Motor neuron (in vitro differentiated cells): Measurements from ENCODE around the gene IGF2BP2. TPM values are rescaled to one million over a fixed set of nuclear protein-coding genes. Genes with fewer than 3 reads are reported as not detected.

ENCODE experiments used
- ATAC-seq, 8 experiments: fragments of 200-7000 bp; cut with Tn5 transposase; replicated peaks in 6 of 8; 2 replicates each; pipeline ENCODE4 v1.8.0; 2021; ENCODE audit warnings: mild to moderate bottlenecking in 8 of 8, moderate library complexity in 8 of 8
- H3K27ac ChIP-seq, 2 donors: fragments of 250-450 bp; sonication (Bioruptor Pico); 2 replicates each; pipeline ENCODE4 v1.9.0; 2021; ENCODE audit warnings: antibody characterized with exemption in 2 of 2, mild to moderate bottlenecking in 2 of 2, moderate library complexity in 1 of 2
- H3K4me1 ChIP-seq, 2 donors: fragments of 250-450 bp; sonication (Bioruptor Pico); replicated peaks in 1 of 2; 2 replicates each; pipeline ENCODE4 v1.6.1; 2021; ENCODE audit warnings: antibody characterized with exemption in 2 of 2, mild to moderate bottlenecking in 2 of 2, moderate library complexity in 1 of 2
- H3K4me3 ChIP-seq, 5 donors: fragments of 250-450 bp; sonication (Bioruptor Pico); 2 replicates each; pipeline ENCODE4 v1.9.0; 2021; ENCODE audit warnings: antibody characterized with exemption in 5 of 5, mild to moderate bottlenecking in 5 of 5, moderate library complexity in 4 of 5
- WGBS, 10 experiments: fragments of 450-650 bp; shearing (Covaris generic); methylation state at CpG; one replicate each; pipeline ENCODE4 v1.0.0; 2022; 5-methylcytosine and 5-hydroxymethylcytosine counted together
- in situ Hi-C, 9 experiments: fragments of 400-800 bp; cut with MboI; loops; one replicate each; pipeline ENCODE4 v1.15.0; 2021; ENCODE audit warnings: low sequenced_read_pairs in 9 of 9, low pct_unique_long_range_greater_than_20kb in 2 of 9; ENCODE audit not compliant: unreplicated experiment in 9 of 9
- total RNA-seq, 8 experiments: library from RNA; unstranded; fragments of 300-600 nt; gene quantifications; 2 replicates each; pipeline versions ENCODE4 v1.2.3 to v1.2.4, GENCODE V29; 2022

The IGF2BP2 gene
- total RNA-seq, 8 experiments from 2014 or later, result 25.9 to 78.2 (median 48.3) TPM

- in situ Hi-C loops, result no loop called here
- peaks cover 0 to 12% of the 10 kb centered on the region in 2 donors for H3K4me1 ChIP-seq
- no peak overlapping the region for H3K27ac ChIP-seq
- WGBS, 10 experiments, result 62 to 100% (median 86%) methylated on average over 1 to 5 of the region's 5 CpGs; no CpG with 5 or more reads in 2 of the 10 experiments
- no peak for ATAC-seq
- H3K4me3 ChIP-seq, result no peak overlapping the region
Measured at GRCh38 chr3:185746470-185746869, 78.4 kb downstream of the IGF2BP2 start.

GRCh38 chr3:185744997-185745843, 79.6 kb downstream of the IGF2BP2 start:
- WGBS, 10 experiments, result 29 to 61% (median 57%) methylated on average over 3 to 9 of the region's 12 CpGs
- ATAC-seq, result peak in 5 of 8 experiments; percentile 54 to 93 (median 62)
- peaks cover 0 to 12% of the 10 kb centered on the region in 2 donors for H3K4me1 ChIP-seq
- in situ Hi-C loops, result no loop called here
- H3K4me3 ChIP-seq, result no peak overlapping the region
- H3K27ac ChIP-seq, result no peak overlapping the region

GRCh38 chr3:185741586-185741985, 83.3 kb downstream of the IGF2BP2 start:
- in situ Hi-C loops, result no loop called here
- ATAC-seq, result no peak
- Histone ChIP-seq H3K4me3 (no peak overlapping the region), H3K27ac (no peak overlapping the region), H3K4me1 (peaks cover 0 to 12% of the 10 kb centered on the region in 2 donors)
- WGBS, 10 experiments, result 86 to 100% (median 91%) methylated on average over 1 to 2 of the region's 2 CpGs

DNA sequence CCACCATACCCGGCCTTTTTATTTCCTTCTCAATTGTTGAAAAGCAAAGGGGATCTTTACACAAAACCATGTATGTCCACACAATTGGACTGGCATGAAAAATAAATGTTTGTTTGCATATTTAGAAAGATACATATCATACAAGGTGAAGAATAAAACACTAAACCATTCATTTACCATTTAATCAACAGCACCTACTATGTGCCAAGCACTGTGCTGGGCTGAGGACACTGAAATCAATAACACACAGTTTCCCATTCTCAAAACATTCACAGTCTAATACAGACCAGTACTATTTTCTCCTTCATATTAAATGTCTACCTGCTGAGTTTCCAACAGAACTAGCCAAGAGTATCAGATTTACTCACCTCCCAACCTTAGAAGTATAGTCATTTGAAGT, 84.7 kb downstream of the IGF2BP2 start:
- Histone ChIP-seq H3K27ac (no peak overlapping the region), H3K4me1 (peaks cover 0 to 2% of the 10 kb centered on the region in 2 donors), H3K4me3 (no peak overlapping the region)
- in situ Hi-C loops, result no loop called here
- ATAC-seq, result no peak
- 86 to 100% (median 100%) methylated on average over 1 of the region's 1 CpG; no CpG with 5 or more reads in 5 of the 10 experiments for WGBS, 10 experiments

DNA sequence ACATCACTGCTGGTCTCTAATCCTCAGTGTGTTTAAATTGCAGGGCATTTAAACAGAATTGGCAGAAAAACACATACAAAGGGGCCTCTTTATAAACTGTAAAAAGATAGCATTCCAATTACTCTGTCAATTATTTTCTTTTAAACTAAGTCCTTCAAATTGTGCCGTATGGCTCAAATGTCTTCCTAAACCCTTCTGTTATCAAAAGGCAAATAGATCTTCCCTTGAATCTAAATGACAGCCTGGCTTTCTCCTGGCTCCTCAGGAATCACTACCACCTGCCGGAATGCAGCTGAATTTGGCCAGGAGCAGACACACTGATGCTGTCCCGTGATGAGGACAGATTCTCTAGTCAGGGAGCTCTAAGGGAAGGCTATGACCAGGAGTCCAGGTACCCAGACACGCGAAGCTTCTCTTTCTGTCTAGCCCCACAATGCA, 85.6 kb downstream of the IGF2BP2 start:
- Histone ChIP-seq H3K27ac (no peak overlapping the region), H3K4me3 (no peak overlapping the region), H3K4me1 (no peaks in the 10 kb centered on the region)
- in situ Hi-C loops, result no loop called here
- 48 to 100% (median 69%) methylated on average over 2 to 3 of the region's 5 CpGs; no CpG with 5 or more reads in 2 of the 10 experiments for WGBS, 10 experiments
- no peak for ATAC-seq

- ATAC-seq, result peak in 1 of 8 experiments; percentile 18
- Histone ChIP-seq H3K27ac (no peak overlapping the region), H3K4me1 (no peaks in the 10 kb centered on the region), H3K4me3 (no peak overlapping the region)
- in situ Hi-C loops, result no loop called here
- WGBS, 10 experiments, result 29 to 98% (median 91%) methylated on average over 1 to 5 of the region's 5 CpGs
Measured at GRCh38 chr3:185737740-185738680, 86.8 kb downstream of the IGF2BP2 start.

- peak in 1 of 8 experiments; percentile 15 for ATAC-seq
- in situ Hi-C loops, result no loop called here
- H3K27ac ChIP-seq, result no peak overlapping the region
- no peak overlapping the region for H3K4me3 ChIP-seq
- WGBS, 10 experiments, result 7 to 92% (median 53%) methylated on average over 1 to 3 of the region's 3 CpGs; no CpG with 5 or more reads in 1 of the 10 experiments
- no peaks in the 10 kb centered on the region for H3K4me1 ChIP-seq
Measured at GRCh38 chr3:185737020-185737419, 87.8 kb downstream of the IGF2BP2 start.

GRCh38 chr3:185734725-185735096, 90.1 kb downstream of the IGF2BP2 start:
- no peak for ATAC-seq
- no peak overlapping the region for H3K4me3 ChIP-seq
- H3K27ac ChIP-seq, result no peak overlapping the region
- no peaks in the 10 kb centered on the region for H3K4me1 ChIP-seq
- in situ Hi-C loops, result no loop called here
- WGBS, 10 experiments, result 46 to 100% (median 85%) methylated on average over 1 to 4 of the region's 4 CpGs; no CpG with 5 or more reads in 1 of the 10 experiments

DNA sequence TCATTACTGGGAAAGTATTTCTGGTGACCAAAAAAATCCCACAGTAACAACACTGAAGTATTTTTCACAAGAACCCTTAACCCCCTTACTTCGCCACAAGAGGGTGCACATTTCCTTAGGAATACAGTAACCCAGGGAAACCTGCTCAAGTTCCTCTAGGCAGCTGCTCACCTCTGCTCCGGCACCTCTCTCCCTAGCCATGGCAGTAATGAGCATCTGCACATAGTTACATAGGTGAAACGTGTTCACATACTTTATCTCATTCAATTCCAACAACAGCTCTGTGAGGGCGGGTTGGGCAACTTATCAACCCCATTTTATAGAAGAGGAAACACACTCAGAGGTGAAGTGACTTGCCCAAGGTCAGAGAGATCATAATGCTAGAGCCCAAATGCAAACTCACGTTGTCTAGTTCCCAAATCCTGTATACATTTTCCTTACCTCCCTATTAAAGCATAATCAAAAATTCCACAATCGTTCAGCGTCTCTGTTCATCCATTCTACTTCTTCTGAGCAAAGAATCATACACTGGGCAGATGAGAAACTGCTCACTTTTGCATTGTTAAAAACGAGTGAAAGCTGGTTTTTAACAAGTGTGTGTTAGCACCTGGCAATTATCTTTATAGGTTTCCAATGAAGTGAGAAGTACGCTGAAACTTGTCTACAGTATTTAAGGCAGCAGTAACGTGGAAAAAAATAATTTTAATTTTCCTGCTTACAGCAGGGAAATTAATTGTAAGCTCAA, 90.7 kb downstream of the IGF2BP2 start:
- in situ Hi-C loops, result no loop called here
- no peak overlapping the region for H3K4me3 ChIP-seq
- ATAC-seq, result peak in 6 of 8 experiments; percentile 56 to 93 (median 62)
- no peak overlapping the region for H3K27ac ChIP-seq
- 39 to 93% (median 73%) methylated on average over 3 to 10 of the region's 10 CpGs for WGBS, 10 experiments
- no peaks in the 10 kb centered on the region for H3K4me1 ChIP-seq

DNA sequence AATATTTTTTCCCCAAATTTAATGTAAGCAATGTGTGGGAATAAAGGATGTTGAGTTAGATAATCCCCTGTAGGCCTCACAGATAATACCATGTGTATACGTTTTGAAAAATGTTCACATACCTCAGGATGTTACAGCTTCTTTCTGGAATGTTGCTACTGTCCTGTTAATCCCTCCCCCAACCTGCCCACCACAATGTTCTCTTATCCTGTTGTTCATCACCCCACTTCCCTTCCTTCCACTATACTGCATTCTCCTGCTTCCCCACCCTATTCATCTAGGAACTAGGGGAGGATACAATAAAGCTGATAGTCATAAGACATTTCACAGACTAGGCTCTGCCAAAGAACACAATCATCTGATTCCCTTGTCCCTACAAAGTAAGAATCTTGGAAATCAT, 92.1 kb downstream of the IGF2BP2 start:
- 8 to 100% (median 76%) methylated on average over 1 of the region's 1 CpG; no CpG with 5 or more reads in 2 of the 10 experiments for whole genome bisulfite sequencing, 10 experiments
- in situ Hi-C loops, result no loop called here
- Histone ChIP-seq H3K27ac (no peak overlapping the region), H3K4me3 (no peak overlapping the region), H3K4me1 (no peaks in the 10 kb centered on the region)
- peak in 3 of 8 experiments; percentile 17 to 43 (median 23) for ATAC-seq

- ATAC-seq, result no peak
- 22 to 100% (median 100%) methylated on average over 1 to 8 of the region's 8 CpGs; no CpG with 5 or more reads in 1 of the 10 experiments for WGBS, 10 experiments
- Histone ChIP-seq H3K27ac (no peak overlapping the region), H3K4me3 (no peak overlapping the region), H3K4me1 (no peaks in the 10 kb centered on the region)
- in situ Hi-C loops, result no loop called here
Measured at GRCh38 chr3:185730550-185730949, 94.3 kb downstream of the IGF2BP2 start.

- WGBS, 10 experiments, result 21 to 100% (median 93%) methylated on average over 3 to 7 of the region's 7 CpGs
- ATAC-seq, result peak in 2 of 8 experiments; percentile 40 to 66
- Histone ChIP-seq H3K4me3 (no peak overlapping the region), H3K27ac (no peak overlapping the region), H3K4me1 (no peaks in the 10 kb centered on the region)
- in situ Hi-C loops, result no loop called here
Measured at GRCh38 chr3:185729337-185730055, 95.3 kb downstream of the IGF2BP2 start.
